Measurements from ENCODE around the gene CARD16.
"Not testable (repeated sequence)": the region's sequence is repeated elsewhere in the genome, so short reads cannot be mapped to it uniquely, and the experiment has no call there.

CARD16 gene

GRCh38 chr11:105046898-105047579 is 1.9 kb upstream of the CARD16 start:
- Histone ChIP-seq H3K79me2 (ENCODE audit: control insufficient read depth, insufficient read depth, low read length, unreplicated experiment) (no peaks in the 10 kb centered on the region), H3K36me3 (ENCODE audit: insufficient read depth, low read length) (no peaks in the 10 kb centered on the region), H3K27ac (ENCODE audit: low read depth, low read length) (peak overlapping the region; percentile 77), H3K4me3 (ENCODE audit: low read depth, low read length) (peak overlapping the region; percentile 9), H3K27me3 (ENCODE audit: insufficient read depth, low read length) (no peaks in the 10 kb centered on the region), H3K4me1 (ENCODE audit: control insufficient read depth, insufficient read depth, low read length, unreplicated experiment) (peaks cover 18% of the 10 kb centered on the region), H2AFZ (ENCODE audit: low read length, unreplicated experiment) (no peak overlapping the region)

DNA sequence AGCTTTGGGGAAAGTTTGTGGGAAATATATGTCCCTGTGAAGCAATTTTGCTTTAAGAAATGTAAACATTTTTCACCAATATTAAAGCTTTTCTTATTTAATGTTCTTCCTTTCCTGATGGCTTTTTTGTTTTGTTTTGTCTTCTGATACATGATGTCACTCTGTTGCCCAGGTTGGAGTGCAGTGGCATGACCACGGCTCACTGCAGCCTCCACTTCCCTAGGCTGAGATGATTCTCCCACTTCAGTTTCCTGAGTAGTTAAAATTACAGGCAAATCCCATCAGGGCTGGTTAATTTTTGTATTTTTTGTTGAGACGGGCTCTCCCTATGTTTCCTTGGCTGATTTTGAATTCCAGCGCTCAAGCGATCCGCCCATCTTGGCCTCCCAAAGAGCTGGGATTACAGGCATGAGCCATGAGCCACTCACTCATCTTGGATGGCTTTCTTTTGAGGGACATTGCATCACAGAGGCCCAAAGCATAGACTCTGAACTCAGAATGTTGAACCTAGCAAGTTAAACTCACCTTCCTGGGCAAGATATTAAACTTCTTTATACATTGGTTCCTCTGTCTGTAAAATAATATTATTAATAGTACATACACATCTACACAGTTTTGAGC is 651 bp upstream of the CARD16 start:
- Histone ChIP-seq H3K4me3 (ENCODE audit: low read depth, low read length) (peak overlapping the region; percentile 71), H3K79me2 (ENCODE audit: control insufficient read depth, insufficient read depth, low read length, unreplicated experiment) (no peaks in the 10 kb centered on the region), H3K27me3 (ENCODE audit: insufficient read depth, low read length) (no peaks in the 10 kb centered on the region), H3K27ac (ENCODE audit: low read depth, low read length) (peak overlapping the region; percentile 77), H3K4me1 (ENCODE audit: control insufficient read depth, insufficient read depth, low read length, unreplicated experiment) (peaks cover 18% of the 10 kb centered on the region), H2AFZ (ENCODE audit: low read length, unreplicated experiment) (peak overlapping the region; percentile 19), H3K36me3 (ENCODE audit: insufficient read depth, low read length) (no peaks in the 10 kb centered on the region)

GRCh38 chr11:105042178-105042577 is 3.0 kb downstream of the CARD16 start:
- no peaks in the 10 kb centered on the region for H3K27me3 ChIP-seq (ENCODE audit: insufficient read depth, low read length)
- H3K4me3 ChIP-seq (ENCODE audit: low read depth, low read length): no peak overlapping the region
- H3K4me1 ChIP-seq (ENCODE audit: control insufficient read depth, insufficient read depth, low read length, unreplicated experiment): peaks cover 15% of the 10 kb centered on the region
- H3K79me2 ChIP-seq (ENCODE audit: control insufficient read depth, insufficient read depth, low read length, unreplicated experiment): no peaks in the 10 kb centered on the region
- H2AFZ ChIP-seq (ENCODE audit: low read length, unreplicated experiment): no peak overlapping the region
- H3K36me3 ChIP-seq (ENCODE audit: insufficient read depth, low read length): no peaks in the 10 kb centered on the region
- H3K27ac ChIP-seq (ENCODE audit: low read depth, low read length): no peak overlapping the region

DNA sequence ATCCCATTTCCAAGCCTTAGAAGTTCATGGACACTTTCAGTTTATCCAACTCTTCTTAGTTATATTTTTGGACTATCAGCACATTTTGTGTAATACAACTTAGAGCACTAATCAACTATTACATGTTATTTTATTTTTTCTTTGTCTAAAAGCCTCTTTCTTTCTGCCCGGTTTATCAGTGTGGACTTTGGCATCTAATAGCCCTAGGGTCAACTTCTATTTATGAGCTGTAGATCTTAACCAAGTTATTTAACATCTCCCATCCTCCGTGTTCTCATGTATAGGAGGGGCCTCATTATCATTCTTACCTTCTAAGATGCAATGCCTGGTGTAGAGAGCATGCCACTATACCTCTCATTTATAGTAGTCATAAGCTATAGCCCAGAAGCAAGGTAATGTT is 4.4 kb downstream of the CARD16 start:
- Histone ChIP-seq H3K27me3 (ENCODE audit: insufficient read depth, low read length) (no peaks in the 10 kb centered on the region), H3K4me1 (ENCODE audit: control insufficient read depth, insufficient read depth, low read length, unreplicated experiment) (peaks cover 5% of the 10 kb centered on the region), H3K27ac (ENCODE audit: low read depth, low read length) (no peak overlapping the region), H3K79me2 (ENCODE audit: control insufficient read depth, insufficient read depth, low read length, unreplicated experiment) (no peaks in the 10 kb centered on the region), H2AFZ (ENCODE audit: low read length, unreplicated experiment) (no peak overlapping the region), H3K4me3 (ENCODE audit: low read depth, low read length) (no peak overlapping the region), H3K36me3 (ENCODE audit: insufficient read depth, low read length) (no peaks in the 10 kb centered on the region)

DNA sequence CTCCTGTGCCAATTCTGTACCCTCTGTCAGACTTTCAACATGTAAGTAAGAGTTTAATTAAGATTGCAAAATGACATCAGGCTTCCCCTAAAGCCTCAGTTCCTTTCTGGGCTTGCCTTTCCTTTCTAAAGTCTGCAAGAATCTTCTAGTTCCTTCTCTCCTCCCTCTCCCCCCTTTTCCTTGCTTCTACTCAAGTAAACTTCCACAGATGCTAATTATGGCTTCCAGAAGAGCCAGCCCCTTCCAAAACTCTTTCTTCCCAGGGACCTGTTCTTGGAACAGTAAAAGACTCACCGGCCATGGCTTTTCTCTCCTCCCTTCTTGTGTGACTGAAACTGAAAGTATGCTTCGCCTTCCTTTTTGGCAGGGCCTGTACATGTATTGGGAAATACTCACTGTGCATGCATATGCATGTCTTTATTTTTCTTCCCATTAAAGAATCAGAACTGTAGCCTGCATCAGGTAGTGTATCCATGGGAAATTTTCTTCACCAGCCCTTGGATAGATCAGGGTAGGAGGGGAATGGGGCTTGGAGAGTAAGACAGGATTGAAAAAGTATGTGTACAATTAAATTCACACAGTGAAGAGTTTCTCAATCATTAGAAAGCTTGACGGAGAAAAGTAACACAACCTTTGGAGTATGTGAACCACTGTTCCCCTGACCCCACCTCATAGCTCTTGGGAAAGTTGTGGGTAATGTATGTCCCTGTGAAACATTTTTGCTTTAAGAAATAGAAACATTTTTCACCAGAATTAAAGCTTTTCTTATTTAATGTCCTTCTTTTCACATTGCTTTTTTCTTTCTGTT is 10.1 kb downstream of the CARD16 start, which contains the start of gene CASP1:
CASP1 (minus strand) TSS at position 332 of the 808 bp plus-strand sequence; CDS start at position 301, 31 bp downstream.
- Histone ChIP-seq H3K27ac (ENCODE audit: low read depth, low read length) (peak within 1 kb of the TSS; percentile 51), H3K27me3 (ENCODE audit: insufficient read depth, low read length) (no peaks in the 10 kb centered on the region), H3K79me2 (ENCODE audit: control insufficient read depth, insufficient read depth, low read length, unreplicated experiment) (no peaks in the 10 kb centered on the region), H3K4me3 (ENCODE audit: low read depth, low read length) (peak within 1 kb of the TSS; percentile 79), H2AFZ (ENCODE audit: low read length, unreplicated experiment) (peak within 1 kb of the TSS; percentile 77), H3K36me3 (ENCODE audit: insufficient read depth, low read length) (peaks cover 10% of the 10 kb centered on the region), H3K4me1 (ENCODE audit: control insufficient read depth, insufficient read depth, low read length, unreplicated experiment) (peaks cover 21% of the 10 kb centered on the region)

GRCh38 chr11:105034388-105034787 is 10.7 kb downstream of the CARD16 start:
- peak overlapping the region; percentile 79 for H3K4me3 ChIP-seq (ENCODE audit: low read depth, low read length)
- H3K4me1 ChIP-seq (ENCODE audit: control insufficient read depth, insufficient read depth, low read length, unreplicated experiment): peaks cover 21% of the 10 kb centered on the region
- peak overlapping the region; percentile 51; the same call in 1 of the 2 replicates for H3K27ac ChIP-seq (ENCODE audit: low read depth, low read length)
- H3K27me3 ChIP-seq (ENCODE audit: insufficient read depth, low read length); H3K79me2 ChIP-seq (ENCODE audit: control insufficient read depth, insufficient read depth, low read length, unreplicated experiment): not testable (repeated sequence)
- peak overlapping the region; percentile 77 for H2AFZ ChIP-seq (ENCODE audit: low read length, unreplicated experiment)
- peaks cover 15% of the 10 kb centered on the region for H3K36me3 ChIP-seq (ENCODE audit: insufficient read depth, low read length)

DNA sequence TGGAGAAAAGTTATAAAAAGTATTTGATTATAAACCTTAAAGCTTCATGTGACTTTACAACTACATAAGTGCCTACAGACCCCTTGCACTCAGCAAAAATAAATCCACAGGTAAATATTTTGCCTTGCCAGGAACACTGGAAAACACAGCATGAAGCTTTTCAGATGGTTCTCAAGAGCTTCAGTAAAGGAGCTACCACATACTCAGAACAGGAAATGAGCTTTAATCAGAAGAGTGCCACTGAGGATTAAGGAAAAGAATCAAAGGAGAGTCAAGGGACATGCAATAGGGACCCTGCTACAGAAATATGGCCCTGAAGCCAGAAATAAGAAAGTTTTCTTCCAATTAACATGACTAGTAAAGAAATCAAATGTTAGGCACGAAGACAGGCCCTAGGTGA is 11.4 kb downstream of the CARD16 start:
- H2AFZ ChIP-seq (ENCODE audit: low read length, unreplicated experiment): no peak overlapping the region
- no peaks in the 10 kb centered on the region for H3K27me3 ChIP-seq (ENCODE audit: insufficient read depth, low read length)
- peaks cover 21% of the 10 kb centered on the region for H3K4me1 ChIP-seq (ENCODE audit: control insufficient read depth, insufficient read depth, low read length, unreplicated experiment)
- peak overlapping the region; percentile 79 for H3K4me3 ChIP-seq (ENCODE audit: low read depth, low read length)
- H3K79me2 ChIP-seq (ENCODE audit: control insufficient read depth, insufficient read depth, low read length, unreplicated experiment): no peaks in the 10 kb centered on the region
- H3K27ac ChIP-seq (ENCODE audit: low read depth, low read length): no peak overlapping the region
- peaks cover 21% of the 10 kb centered on the region for H3K36me3 ChIP-seq (ENCODE audit: insufficient read depth, low read length)

DNA sequence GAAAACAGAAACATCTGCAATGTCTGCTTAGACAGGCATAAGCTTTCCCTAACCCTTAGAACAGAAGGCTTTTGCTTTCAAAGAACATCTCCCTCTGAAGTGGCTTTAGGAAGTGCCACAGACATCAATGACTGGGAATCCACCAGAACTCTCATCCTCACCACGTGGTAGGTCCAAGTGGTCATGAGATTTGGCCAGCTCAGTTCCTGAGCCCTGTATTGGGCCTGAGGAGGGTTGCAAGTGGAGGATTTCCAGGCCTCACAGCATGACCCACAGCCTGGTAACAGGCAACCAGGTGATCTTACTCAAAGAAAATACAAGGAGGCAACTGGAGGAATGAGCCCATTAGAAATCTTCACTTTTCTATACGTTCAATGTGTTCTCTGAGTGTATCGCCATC is 11.8 kb downstream of the CARD16 start:
- Histone ChIP-seq H3K27ac (ENCODE audit: low read depth, low read length) (no peak overlapping the region), H3K36me3 (ENCODE audit: insufficient read depth, low read length) (peaks cover 21% of the 10 kb centered on the region), H2AFZ (ENCODE audit: low read length, unreplicated experiment) (no peak overlapping the region), H3K4me3 (ENCODE audit: low read depth, low read length) (peak overlapping the region; percentile 79; the same call in 1 of the 2 replicates), H3K79me2 (ENCODE audit: control insufficient read depth, insufficient read depth, low read length, unreplicated experiment) (no peaks in the 10 kb centered on the region), H3K27me3 (ENCODE audit: insufficient read depth, low read length) (no peaks in the 10 kb centered on the region), H3K4me1 (ENCODE audit: control insufficient read depth, insufficient read depth, low read length, unreplicated experiment) (peaks cover 21% of the 10 kb centered on the region)

GRCh38 chr11:105032495-105032894 is 12.6 kb downstream of the CARD16 start:
- Histone ChIP-seq H3K27ac (ENCODE audit: low read depth, low read length) (no peak overlapping the region), H2AFZ (ENCODE audit: low read length, unreplicated experiment) (no peak overlapping the region), H3K36me3 (ENCODE audit: insufficient read depth, low read length) (peaks cover 26% of the 10 kb centered on the region), H3K4me1 (ENCODE audit: control insufficient read depth, insufficient read depth, low read length, unreplicated experiment) (peaks cover 21% of the 10 kb centered on the region), H3K4me3 (ENCODE audit: low read depth, low read length) (no peak overlapping the region), H3K79me2 (ENCODE audit: control insufficient read depth, insufficient read depth, low read length, unreplicated experiment) (no peaks in the 10 kb centered on the region), H3K27me3 (ENCODE audit: insufficient read depth, low read length) (no peaks in the 10 kb centered on the region)

DNA sequence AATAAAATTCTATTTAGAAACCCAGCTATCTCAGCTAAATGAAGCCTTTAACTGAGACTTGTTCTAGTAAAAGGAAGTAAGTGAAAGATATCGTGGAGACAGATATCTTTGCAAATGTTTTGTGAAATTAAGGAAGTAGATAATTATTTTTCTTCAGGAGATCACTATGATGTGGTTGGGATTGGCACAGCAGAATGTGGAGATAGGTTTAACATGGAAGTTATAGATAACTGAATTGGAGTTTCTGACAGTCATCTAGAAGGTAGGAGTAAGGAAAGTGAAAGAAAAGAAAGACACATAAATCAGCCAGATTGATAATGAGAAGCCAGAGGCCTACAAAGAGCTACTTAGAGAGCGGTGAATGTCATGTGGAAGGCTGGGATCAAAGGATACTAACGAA is 17.5 kb downstream of the CARD16 start:
- no peak overlapping the region for H2AFZ ChIP-seq (ENCODE audit: low read length, unreplicated experiment)
- no peak overlapping the region for H3K27ac ChIP-seq (ENCODE audit: low read depth, low read length)
- no peak overlapping the region for H3K4me3 ChIP-seq (ENCODE audit: low read depth, low read length)

More for the DNA sequence above, 17.5 kb downstream of the CARD16 start:
- Histone ChIP-seq H3K79me2 (ENCODE audit: control insufficient read depth, insufficient read depth, low read length, unreplicated experiment) (no peaks in the 10 kb centered on the region), H3K27me3 (ENCODE audit: insufficient read depth, low read length) (no peaks in the 10 kb centered on the region), H3K36me3 (ENCODE audit: insufficient read depth, low read length) (peaks cover 29% of the 10 kb centered on the region), H3K4me1 (ENCODE audit: control insufficient read depth, insufficient read depth, low read length, unreplicated experiment) (no peaks in the 10 kb centered on the region)
